ENCODE data around the gene ISCA2.

Gene ISCA2

DNA sequence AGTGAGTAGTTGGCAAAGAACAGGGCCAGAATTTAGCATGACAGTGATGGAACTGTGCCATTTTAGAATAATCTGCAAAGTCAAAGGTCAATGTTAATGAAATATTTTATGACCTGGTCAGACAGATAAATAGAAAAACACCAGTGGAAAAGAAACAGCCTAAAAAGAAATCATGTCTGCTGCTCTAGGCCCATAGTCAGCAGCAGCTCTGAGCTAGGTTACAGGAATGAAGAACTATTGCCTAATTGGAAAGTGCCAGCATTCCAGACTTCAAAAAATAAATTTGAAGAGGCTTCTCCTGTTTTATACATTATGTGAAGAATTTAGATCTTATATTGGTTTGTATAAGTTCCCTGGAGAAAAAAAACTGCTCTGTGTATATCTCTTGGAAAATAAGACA, 10.2 kb upstream of the ISCA2 start:
- DNase-seq (ENCODE audit: low read depth in 2 of 2), result no peak

DNA sequence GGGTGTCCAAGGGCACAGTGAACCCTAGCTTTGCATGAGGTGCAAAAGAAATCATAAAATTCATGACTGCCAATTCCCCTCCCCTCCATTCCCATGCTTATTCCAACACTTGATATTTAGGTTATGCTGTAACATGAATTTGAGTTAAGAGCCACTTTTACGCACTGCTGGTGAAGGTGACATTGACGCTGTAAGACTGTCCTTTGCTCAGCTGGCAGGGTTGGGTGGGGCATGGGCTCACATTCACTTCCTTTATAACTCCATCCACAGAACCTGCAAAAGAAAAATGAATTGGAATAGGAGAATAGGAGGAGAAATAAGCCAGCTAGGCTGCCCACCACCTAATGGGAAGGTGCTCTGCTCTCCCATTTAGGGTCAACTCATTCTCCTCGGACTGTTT, 7.4 kb upstream of the ISCA2 start:
- no peak for DNase-seq (ENCODE audit: low read depth in 2 of 2)

DNA sequence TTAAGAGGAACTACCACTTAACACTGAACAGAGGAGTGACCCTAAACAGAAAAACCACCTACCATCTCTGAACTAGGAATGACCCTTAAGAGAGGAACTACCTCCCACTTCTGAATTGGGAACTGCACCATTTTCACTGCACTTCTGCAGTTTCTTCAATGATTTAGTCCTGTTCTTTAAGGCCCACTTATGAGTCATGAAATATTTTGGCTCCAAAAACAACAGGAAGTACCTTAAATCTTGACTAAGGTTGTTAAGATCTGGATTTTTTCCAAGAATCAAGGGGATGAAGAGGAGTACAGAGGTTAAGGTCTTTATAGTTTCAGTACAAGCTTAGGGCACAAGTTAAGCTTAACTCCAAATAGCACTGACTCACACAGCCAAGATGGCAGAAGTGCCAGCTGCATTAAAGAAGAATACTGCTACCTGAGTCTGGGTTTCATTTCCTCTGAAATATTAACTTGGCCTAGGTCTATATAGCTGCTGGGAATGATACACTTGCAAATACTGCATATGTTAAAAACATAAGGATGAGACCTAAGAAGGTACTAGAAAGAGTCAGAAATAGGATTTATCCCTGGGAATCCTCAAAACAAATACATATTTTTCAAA, 4.7 kb upstream of the ISCA2 start:
- DNase-seq (ENCODE audit: low read depth in 2 of 2), result no peak

DNA sequence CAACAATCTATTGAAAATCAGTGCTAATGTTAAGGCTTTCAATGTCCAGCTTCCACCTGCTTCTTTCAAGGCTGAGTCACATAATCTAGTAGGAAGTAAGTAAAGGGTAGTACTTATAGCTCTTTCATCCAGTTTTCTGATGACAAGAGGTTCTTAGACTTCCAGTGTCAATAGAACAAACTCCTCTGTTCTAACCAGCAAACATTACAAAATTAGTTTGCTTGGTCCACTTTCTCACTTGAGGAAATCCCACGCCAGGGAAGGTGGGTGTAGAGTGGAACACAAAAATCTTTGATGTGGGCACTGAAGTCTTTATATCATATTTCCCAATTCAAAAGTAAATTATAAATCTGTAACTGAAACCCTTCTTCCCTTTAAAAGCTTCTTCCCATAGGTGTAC, 3.1 kb upstream of the ISCA2 start:
- no peak for DNase-seq (ENCODE audit: low read depth in 2 of 2)

DNA sequence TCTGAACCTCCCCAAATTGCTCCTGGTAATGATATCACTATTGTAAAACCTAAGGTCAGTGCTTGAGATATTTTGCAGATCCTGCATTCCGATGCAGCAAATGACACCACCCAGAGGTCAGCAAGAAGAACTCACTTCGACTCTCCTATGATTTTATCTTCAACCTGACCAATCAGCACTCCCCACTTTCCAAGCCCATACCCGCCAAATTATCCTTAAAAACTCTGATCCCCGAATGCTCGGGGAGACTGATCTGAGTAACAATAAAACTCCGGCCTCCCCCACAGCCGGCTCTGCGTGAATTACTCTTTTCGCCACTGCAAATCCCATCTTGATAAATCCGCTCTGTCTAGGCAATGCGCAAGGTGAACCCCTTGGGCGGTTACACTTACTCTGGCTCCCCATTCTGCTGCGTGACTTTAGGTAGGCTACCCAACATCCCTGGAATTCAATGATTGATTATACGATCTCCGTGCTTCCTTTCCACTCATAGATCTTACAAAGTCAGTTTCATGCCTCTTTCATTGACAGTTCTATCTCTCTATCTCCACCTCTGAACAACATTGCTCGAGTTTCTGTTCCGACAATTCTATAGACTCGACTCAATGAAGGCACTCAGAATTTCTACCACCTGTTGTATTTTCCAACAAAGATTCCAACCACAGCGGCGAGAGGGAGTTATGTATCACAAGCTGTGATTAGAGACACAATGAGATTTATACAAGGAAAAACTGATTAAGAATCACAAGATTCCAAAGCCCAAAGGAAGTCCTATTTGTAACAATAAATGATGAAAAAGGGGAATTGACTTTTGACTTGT, 1.4 kb upstream of the ISCA2 start:
- DNase-seq (ENCODE audit: low read depth in 2 of 2), result no peak

DNA sequence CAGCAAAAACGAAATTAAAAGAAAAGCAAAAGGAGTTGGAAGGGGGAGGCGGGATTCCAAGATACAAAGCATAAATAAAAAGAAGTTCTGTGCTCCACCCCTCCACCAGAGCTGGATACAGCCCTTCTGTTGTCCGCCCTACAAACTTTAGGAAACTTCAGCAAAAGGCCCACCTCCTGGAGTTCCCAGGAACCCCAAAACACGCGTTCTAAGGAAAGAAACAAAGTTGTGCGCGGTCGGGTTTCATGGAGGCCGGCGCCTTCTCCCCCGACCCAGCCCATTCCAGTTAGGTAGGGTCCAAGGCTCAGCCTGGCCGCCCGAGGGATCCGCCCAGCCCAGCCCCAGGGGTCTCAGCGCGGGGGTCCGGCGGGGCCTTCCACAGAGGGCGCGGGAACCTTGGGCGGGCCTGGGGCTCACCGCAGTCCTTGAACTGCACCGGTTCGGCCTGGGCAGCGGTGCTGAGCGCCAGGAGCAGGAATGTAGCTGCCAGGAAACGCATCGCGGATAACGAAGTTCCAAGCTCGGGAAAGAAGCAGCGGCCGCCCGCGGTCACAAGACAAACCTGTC, 706 bp upstream of the ISCA2 start, which contains the start of gene NPC2:
TSS of gene NPC2 (minus strand) at position 530 of the 567 bp plus-strand sequence. CDS start at position 499, 31 bp downstream.
- DNase-seq (ENCODE audit: low read depth in 2 of 2), result no peak

DNA sequence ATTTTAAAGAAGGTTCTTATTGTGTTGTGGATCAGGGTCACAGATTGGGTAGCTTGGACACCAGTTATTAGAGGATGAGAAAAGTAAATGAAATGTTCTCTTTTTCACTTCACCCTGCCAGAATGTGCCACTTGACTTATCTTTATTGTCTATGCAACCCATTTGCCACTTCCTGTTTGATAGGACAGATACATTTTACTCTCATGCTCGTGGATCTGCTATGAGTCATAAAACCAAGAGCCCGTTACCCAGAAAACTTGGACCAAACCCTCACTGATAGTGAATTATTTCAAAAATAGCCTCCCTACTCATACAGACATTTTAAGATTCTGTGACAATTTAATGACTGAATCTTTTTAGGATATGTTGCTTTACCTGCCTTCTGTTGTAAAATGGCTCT, 1.8 kb downstream of the ISCA2 start:
- DNase-seq (ENCODE audit: low read depth in 2 of 2), result no peak

DNA sequence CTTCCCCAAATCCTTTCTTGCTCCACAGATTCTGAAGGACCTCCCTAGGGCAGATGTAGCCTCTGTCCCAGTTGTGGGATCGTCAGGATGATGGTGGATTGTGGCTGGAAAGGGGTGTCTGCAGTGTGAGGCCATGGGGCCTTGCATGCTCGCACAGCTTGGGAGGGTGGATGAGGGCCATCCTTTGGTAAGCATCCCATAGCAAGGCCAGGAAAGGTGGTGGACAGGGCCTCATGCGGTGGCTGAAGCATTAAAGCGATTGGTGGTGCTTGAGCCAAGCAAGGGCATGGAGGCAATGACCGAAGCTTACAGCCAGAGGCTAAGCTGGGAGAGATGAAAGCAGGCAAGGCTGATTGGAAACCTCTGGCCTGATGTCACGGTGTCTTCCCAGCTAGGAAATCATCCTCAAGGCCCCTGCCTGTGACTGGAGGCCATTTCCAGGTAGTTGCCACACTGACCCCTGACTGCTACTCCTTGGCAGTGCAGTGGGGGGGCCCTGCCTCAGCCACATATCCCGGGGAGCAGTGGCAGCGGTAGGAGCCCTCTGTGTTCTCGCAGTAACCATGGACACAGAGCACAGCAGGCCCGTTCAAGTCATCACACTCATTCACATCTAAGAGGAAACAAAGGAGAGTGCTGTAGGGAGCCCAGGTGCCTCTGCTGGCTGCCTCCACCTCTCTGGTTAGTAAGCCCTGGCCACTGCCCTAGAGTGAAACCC, 7.0 kb downstream of the ISCA2 start:
- no peak for DNase-seq (ENCODE audit: low read depth in 2 of 2)

DNA sequence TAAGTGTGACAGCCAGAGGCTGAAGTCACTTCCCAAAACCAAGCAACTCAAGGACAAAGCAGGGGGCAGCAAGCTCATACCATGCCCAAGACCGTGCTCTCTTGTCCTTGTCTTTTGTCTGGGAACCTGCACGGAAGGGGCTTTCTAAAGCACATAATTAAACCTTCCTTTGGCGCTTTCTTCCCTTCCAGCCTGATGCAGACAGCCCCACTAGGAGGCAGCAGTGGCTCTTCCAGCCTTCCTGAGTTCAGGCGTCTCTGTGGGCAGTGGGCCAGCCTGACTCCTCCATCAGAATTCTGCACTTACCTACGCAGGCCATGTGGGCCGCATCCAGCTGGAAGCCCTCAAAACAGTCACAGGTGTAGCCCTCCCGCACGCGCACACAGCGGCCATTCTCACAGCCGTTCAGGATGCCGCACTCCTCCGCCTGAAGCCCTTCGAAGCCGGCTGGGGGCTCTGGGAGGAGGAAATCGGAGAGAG, 7.6 kb downstream of the ISCA2 start:
- no peak for DNase-seq (ENCODE audit: low read depth in 2 of 2)

DNA sequence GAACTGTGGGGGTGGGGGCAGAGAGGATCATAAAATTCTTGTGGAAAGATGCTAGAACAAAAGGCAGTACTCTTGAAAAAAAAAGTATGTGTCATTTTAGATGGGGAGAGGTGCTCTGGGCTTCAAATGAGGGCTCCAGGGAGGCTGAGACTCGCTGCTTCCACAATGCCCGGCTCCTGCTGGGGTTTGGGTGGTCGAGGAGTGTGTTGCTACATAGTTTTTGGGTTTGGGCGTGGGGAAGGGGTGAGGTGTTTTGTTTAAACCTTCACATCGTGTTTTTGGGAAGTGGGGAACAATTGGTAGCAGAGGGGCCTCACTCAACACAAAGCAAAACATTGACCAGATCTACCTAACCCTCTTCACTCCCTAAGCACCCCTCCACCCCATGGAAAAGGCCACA, 8.1 kb downstream of the ISCA2 start:
- DNase-seq (ENCODE audit: low read depth in 2 of 2), result no peak

DNA sequence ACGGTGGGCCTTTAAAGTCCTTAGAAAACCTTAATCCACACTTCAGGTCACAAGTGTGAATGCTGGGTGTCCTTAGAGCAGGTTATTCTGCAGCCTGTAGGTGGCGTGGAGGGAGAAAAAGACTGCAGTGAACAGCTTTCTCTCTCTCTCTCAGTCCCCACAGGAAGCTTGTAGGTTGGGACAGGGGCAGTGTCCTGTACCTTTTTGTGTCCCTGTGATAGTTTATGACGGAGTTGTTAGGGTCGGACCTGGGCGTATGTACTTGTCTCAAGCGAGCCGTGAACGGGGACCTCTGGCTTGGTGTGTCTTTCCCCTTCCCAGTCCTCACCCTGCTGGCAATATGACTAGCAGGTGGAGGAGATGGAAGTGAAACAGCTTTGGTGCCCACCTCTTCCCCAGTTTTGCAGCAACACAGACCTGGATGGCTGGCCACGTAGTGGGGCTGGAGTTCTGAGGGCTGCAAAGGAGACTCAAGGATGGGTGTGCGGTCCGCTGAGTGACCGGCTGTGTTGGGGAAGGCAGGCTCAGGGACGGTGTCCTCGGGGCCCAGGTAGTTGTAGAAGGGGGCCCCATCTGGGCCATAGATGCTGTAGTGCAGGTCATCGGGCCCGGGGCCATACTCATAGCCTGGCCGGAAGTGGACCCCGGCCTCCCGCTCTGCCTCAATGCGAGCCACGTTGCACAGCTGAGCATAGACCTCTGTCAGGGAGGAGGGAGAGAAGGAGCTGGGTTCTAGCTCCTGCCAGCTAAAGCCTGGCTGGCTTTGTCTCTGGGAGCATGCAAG, 8.9 kb downstream of the ISCA2 start:
- no peak for DNase-seq (ENCODE audit: low read depth in 2 of 2)

DNA sequence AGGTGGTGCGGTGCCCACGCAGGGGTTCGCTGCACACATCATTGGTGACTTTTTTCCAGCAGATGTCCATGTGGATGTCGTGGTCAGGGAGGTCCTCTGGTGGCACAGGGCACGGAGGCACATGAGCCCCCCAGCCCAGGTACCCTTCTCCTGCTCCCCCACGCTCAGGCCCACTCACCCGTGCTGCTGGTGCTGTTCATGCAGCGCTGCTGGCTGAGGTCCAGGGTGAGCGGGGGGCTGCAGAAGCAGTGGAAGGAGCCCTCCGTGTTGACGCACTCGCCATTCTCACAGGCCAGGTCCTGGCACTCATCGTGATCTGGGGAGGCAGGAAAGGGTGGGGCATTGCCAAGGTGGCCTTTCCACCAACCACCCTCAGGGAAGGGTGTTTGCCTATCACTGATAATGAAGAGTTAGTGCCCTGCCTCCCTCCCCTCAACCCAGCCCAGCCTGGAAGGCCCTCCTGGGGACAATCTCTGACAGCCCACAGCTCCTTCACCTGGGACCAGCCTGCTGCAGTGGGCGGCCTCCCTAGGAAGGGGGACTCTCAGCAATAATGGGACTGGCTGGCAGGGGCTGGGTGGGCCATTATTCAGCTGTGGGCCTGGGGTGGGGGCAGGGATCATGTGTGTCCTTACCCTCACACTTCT, 9.8 kb downstream of the ISCA2 start:
- no peak for DNase-seq (ENCODE audit: low read depth in 2 of 2)

DNA sequence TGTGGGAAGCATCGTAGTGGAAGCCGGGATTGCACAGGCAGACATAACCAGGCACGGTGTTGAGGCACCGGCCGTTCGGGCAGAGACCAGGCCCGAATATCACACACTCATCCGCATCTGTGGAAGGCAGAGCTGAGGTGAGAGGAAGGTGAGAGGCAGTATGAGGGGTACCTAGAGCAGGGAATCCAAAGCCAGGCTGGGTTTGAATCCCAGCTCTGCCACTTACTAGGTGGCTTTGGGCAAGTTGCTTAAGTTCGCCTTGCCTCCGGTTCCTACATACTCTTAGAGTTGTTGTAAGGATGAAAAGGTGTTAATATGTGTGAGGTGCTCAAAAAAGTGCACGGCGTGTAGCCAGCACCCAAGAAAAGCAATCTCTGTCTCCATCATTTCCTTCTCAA, 10.4 kb downstream of the ISCA2 start:
- no peak for DNase-seq (ENCODE audit: low read depth in 2 of 2)

DNA sequence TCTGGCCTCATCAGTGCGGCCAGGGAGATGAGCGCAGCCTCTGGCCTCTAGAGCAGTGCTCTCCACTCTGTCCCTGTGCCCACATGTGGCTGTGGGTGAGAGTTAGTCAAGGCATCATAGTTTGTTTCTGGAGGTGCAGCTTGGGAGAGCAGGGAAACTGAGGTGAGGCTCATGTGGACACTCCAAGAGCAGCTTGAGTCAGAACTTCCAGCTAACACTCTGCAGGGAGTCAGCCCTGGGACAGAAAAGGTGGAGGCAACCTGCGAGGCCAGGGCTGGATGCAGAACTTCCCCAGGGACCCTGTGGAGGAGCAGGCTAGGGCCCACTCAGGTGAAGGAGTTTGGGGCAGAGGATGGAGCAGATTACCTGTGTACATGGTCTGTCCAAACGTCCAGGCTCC, 10.8 kb downstream of the ISCA2 start:
- DNase-seq (ENCODE audit: low read depth in 2 of 2), result no peak

DNA sequence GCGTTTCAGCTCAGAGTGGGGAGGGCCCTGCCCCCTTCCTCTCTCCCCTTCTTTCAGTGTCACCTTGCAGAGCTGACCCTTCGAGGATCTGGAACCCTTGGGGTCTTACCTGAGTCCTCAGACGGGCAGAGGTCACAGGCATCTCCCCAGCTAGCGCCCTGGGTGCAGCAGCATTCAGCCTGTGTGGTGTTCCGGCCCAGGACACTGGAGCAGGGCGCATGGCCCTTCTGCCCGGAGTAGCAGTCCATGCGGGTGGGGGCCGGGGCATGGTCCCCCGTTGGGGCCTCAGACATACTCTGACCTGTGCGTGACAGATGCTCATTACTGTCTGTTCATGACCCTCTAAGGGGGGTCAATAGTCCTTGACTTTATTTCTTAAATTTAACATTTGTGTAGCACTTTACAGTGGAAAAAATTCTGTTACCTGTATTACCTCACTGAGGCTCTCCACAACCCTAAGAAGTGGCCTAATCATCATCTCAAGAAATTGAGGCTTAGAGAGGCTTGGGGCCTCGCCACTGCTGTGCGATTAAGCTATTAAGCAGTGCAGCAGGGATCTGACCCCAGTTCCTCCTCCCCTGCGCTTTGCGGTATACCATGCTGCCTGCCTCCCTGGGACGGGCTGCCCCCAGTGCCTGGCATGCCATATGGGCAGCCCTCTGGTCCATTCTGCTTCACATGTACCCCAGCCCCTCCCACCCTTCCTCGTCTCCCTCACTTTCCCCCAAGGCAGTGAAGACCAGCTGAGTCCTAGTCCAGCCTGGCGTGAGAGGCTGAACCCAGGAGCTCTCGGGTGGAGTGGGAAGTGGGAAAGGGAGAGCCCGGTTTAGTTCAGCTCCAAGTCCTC, 11.5 kb downstream of the ISCA2 start:
- no peak for DNase-seq (ENCODE audit: low read depth in 2 of 2)

DNA sequence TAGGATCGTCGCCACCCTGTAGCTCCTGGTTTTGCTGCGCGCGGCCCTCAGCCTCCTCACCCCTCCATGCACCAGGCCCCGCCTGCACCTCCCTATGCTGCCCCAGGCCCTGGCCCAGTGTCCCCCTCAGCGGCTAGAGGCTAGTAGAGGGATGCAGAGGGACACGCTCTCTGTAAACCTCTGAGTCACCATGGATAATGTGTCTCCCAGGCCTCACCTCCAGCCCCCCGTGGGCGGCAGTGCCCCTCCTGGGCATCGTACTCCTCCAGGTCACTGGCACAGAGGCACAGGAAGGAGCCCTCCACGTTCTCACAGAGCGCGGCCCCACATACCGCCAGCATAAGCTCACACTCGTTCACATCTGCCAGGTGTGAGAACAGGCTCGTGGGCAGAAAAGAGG, 12.3 kb downstream of the ISCA2 start:
- DNase-seq (ENCODE audit: low read depth in 2 of 2), result no peak

DNA sequence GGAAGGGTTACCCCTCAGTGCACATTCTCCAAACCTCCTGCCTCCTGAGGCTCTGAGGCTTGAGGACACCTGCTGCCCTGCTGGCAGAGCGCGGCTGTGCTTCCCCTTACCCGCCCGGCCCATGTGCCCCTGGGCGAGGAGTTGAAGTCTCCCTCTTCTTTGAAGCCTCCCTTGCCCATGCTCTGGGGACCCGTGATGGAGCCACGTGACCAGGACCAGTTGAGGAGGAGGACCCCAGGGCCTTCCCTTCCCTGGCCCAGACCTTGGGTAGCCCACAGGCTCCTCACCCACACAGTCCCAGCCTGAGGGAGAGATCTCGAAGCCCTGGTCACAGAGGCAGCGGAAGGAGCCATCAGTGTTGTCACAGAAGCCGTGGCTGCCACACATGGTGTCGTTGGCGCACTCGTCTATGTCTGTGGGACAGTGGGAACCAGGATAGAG, 12.9 kb downstream of the ISCA2 start:
- no peak for DNase-seq (ENCODE audit: low read depth in 2 of 2)

DNA sequence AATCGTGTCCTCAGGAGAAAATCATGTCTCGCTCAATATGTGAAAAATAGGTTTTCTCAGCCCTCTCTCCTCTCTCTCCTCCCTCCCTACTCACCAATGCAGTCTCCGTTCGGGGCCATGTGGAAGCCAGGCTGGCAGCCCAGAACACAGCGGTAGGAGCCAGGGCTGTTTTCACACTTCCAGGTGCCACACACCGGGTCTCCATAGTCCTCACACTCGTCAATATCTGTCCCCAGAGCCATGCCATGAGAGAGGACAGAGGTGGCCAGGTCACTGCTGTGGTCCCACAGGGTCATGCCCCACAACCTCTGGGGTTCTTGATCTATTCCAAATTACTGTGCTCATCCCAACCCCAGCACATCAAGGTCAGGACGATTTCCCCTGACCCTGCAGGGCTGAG, 13.5 kb downstream of the ISCA2 start:
- no peak for DNase-seq (ENCODE audit: low read depth in 2 of 2)

DNA sequence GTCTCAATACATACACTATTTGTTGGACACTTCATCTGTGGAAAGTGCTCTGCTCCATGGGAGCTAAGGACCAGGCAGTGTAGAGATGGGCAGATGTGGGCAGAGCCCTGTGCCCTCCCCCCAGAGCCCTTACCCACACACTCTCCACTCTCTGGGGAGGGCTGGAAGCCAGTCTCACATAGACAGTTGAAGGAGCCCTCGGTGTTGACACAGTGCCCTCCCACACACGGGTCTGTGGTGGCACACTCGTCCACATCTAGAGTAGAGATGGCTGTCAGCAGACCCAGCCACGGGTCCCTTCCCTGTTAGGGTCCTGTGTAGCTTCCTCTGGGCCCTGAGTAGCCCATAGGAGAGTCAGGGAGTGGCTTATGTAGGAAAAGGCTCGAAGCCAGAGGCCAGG, 14.3 kb downstream of the ISCA2 start:
- no peak for DNase-seq (ENCODE audit: low read depth in 2 of 2)

DNA sequence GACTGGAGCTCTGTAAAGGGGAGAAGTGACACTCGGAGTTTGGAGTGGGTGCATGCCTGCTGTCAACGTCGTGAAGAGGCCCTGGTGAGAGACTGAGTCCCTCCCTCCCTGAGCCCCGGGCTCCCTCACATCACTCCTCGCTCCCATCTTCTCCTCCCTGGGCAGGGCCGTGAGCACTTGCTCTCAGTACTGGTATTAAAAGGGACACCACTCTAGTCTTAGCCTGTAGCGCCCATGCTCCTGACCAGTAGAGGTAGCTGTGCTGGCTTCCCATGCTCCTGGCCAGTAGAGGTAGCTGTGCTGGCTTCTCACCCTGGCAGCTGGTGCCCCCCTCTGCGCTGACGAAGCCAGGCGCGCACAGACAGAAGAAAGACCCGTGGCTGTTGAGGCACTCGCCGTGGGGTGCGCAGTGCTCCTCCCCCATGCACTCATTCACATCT, 14.7 kb downstream of the ISCA2 start:
- no peak for DNase-seq (ENCODE audit: low read depth in 2 of 2)
